Osteocyte (in vitro differentiated cells): Measurements from ENCODE around the gene SDF4. TPM values are rescaled to one million over a fixed set of nuclear protein-coding genes. Genes with fewer than 3 reads are reported as not detected.

Experiments used
- DNase-seq: peaks from one replicate; pipeline ENCODE4 v3.0.0; 2021; ENCODE audit warnings: mixed read lengths; ENCODE audit not compliant: unreplicated experiment; ENCODE audit errors: extremely low spot score
- H3K27ac Mint-ChIP-seq: one replicate; pipeline ENCODE4 v1.8.0; 2021; ENCODE audit warnings: mild to moderate bottlenecking, mixed read lengths; ENCODE audit not compliant: unreplicated experiment
- H3K27me3 Mint-ChIP-seq: one replicate; pipeline ENCODE4 v1.8.0; 2021; ENCODE audit warnings: mixed read lengths; ENCODE audit not compliant: unreplicated experiment
- H3K36me3 Mint-ChIP-seq: one replicate; pipeline ENCODE4 v1.8.0; 2021; ENCODE audit warnings: mixed read lengths; ENCODE audit not compliant: unreplicated experiment
- H3K4me1 Mint-ChIP-seq: one replicate; pipeline ENCODE4 v1.8.0; 2021; ENCODE audit warnings: mixed read lengths; ENCODE audit not compliant: unreplicated experiment
- H3K4me3 Mint-ChIP-seq: one replicate; pipeline ENCODE4 v1.8.0; 2021; ENCODE audit warnings: mild to moderate bottlenecking, moderate library complexity, mixed read lengths; ENCODE audit not compliant: unreplicated experiment
- H3K9me3 Mint-ChIP-seq: one replicate; pipeline ENCODE4 v1.8.0; 2021; ENCODE audit warnings: mixed read lengths; ENCODE audit not compliant: unreplicated experiment
- CTCF ChIP-seq: fragments of 200-600 bp; sonication (generic); IDR thresholded peaks from 2 replicates; pipeline ENCODE4 v1.5.0; 2021; ENCODE audit warnings: antibody characterized with exemption, mild to moderate bottlenecking, moderate library complexity
- total RNA-seq: library from RNA; stranded (reverse); gene quantifications from 2 replicates; pipeline ENCODE4 v1.2.1, GENCODE V29; 2021

The SDF4 gene
- total RNA-seq, 1 donor from 2014 or later, result 196 TPM

GRCh38 chr1:1200876-1201810 lies 30.7 kb downstream of the SDF4 start:
- TF ChIP-seq CTCF, result no peak
- H3K27me3 Mint-ChIP-seq, result no peaks in the 10 kb centered on the region
- H3K4me3 Mint-ChIP-seq, result peak overlapping the region; percentile 35

GRCh38 chr1:1199961-1200875 lies 31.6 kb downstream of the SDF4 start:
- H3K27ac Mint-ChIP-seq, result peak overlapping the region; percentile 18
- H3K27me3 Mint-ChIP-seq, result no peaks in the 10 kb centered on the region
- H3K9me3 Mint-ChIP-seq, result peaks cover 3% of the 10 kb centered on the region
- peaks cover 5% of the 10 kb centered on the region for H3K4me1 Mint-ChIP-seq
- DNase-seq, result no peak
- H3K4me3 Mint-ChIP-seq, result peak overlapping the region; percentile 35
- TF ChIP-seq CTCF, result no peak
- H3K36me3 Mint-ChIP-seq, result no peaks in the 10 kb centered on the region

More at GRCh38 chr1:1200876-1201810, 30.7 kb downstream of the SDF4 start:
- DNase-seq, result no peak
- Mint-ChIP-seq H3K4me1 (peaks cover 5% of the 10 kb centered on the region), H3K9me3 (no peaks in the 10 kb centered on the region), H3K36me3 (no peaks in the 10 kb centered on the region), H3K27ac (no peak overlapping the region)

- Mint-ChIP-seq H3K36me3 (no peaks in the 10 kb centered on the region), H3K27me3 (no peaks in the 10 kb centered on the region), H3K9me3 (peaks cover 11% of the 10 kb centered on the region), H3K27ac (no peak overlapping the region), H3K4me3 (no peak overlapping the region), H3K4me1 (peaks cover 5% of the 10 kb centered on the region)
- TF ChIP-seq CTCF, result no peak
- no peak for DNase-seq
Observed at GRCh38 chr1:1199141-1199960, 32.5 kb downstream of the SDF4 start.

- Mint-ChIP-seq H3K4me1 (peaks cover 5% of the 10 kb centered on the region), H3K36me3 (no peaks in the 10 kb centered on the region), H3K9me3 (peaks cover 14% of the 10 kb centered on the region), H3K27me3 (no peaks in the 10 kb centered on the region), H3K27ac (no peak overlapping the region), H3K4me3 (no peak overlapping the region)
- no peak for TF ChIP-seq CTCF
- no peak for DNase-seq
Observed at GRCh38 chr1:1198423-1199140, 33.2 kb downstream of the SDF4 start.
